ENCODE results near the gene WARS2. TPM values are rescaled to one million over a fixed set of nuclear protein-coding genes. Genes with fewer than 3 reads are reported as not detected.
"Not testable (repeated sequence)": the region's sequence is repeated elsewhere in the genome, so short reads cannot be mapped to it uniquely, and the experiment has no call there.

The WARS2 gene
- total RNA-seq, 1 experiment from 2014 or later: 13.3 TPM

DNA sequence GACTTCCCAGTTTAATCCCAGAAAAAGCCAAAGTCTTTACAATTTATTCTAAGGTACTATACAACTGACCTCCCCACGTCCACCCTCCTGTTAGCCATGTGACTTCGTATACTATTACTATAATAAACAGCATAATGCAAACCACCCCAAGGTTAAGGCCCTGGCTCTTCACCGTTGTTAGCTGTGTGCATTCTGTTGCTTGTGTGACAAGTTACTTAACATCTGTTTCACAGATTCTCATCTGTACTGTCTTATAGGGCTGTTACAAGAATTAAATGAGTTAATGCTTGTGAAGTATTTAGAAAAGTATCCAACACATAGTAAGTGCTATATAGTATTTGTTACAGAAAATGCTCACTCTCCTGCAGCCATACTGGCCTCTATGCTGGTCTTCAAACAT lies 15.7 kb downstream of the WARS2 start:
- Histone ChIP-seq H3K27ac (ENCODE audit: low read depth, low read length, poor library complexity, severe bottlenecking) (no peak overlapping the region), H3K4me1 (ENCODE audit: insufficient read depth, low read length, poor library complexity, severe bottlenecking) (no peaks in the 10 kb centered on the region), H3K27me3 (replicated peaks; ENCODE audit: insufficient read depth, low read depth, low read length, poor library complexity) (no peaks in the 10 kb centered on the region), H3K9me3 (ENCODE audit: low read depth, low read length, poor library complexity, severe bottlenecking) (peaks cover 2% of the 10 kb centered on the region), H3K36me3 (ENCODE audit: insufficient read depth, low read length, poor library complexity, severe bottlenecking) (no peaks in the 10 kb centered on the region), H3K4me3 (ENCODE audit: low read depth, low read length, poor library complexity, severe bottlenecking) (no peak overlapping the region)
- intact Hi-C loops (cut with micrococcal nuclease; ENCODE audit: unreplicated experiment): no loop called here
- POLR2A ChIA-PET (ENCODE audit: low non-redundant PET): no interaction called here
- DNase-seq (ENCODE audit: low spot score): no peak
- CTCF ChIA-PET: no interaction called here
- no peak for TF ChIP-seq EZH2 (IDR thresholded peaks at IDR 0.05; ENCODE audit: borderline replicate concordance, low read depth, low read length, poor library complexity, severe bottlenecking)
- TF ChIP-seq, protein P1, sequence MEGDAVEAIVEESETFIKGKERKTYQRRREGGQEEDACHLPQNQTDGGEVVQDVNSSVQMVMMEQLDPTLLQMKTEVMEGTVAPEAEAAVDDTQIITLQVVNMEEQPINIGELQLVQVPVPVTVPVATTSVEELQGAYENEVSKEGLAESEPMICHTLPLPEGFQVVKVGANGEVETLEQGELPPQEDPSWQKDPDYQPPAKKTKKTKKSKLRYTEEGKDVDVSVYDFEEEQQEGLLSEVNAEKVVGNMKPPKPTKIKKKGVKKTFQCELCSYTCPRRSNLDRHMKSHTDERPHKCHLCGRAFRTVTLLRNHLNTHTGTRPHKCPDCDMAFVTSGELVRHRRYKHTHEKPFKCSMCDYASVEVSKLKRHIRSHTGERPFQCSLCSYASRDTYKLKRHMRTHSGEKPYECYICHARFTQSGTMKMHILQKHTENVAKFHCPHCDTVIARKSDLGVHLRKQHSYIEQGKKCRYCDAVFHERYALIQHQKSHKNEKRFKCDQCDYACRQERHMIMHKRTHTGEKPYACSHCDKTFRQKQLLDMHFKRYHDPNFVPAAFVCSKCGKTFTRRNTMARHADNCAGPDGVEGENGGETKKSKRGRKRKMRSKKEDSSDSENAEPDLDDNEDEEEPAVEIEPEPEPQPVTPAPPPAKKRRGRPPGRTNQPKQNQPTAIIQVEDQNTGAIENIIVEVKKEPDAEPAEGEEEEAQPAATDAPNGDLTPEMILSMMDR (conservative IDR thresholded peaks at IDR 0.05; ENCODE audit: low read depth, low read length): no peak
- BruUV-seq (replicated peaks): no TSS peak

DNA sequence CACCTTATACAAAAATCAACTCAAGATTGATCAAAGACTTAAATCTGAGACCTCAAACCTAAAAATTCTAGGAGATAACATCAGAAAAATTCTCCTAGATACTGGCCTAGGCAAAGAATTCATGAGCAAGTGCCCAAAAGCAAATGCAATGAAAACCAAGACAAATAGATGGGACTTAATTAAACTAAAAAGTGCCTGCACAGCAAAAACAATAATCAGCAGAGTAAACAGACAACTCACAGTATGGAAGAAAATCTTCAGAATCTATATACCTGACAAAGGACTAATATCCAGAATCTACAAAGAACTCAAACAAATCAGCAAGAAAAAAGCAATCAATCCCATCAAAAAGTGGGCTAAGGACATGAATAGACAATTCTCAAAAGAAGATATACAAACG lies 18.6 kb downstream of the WARS2 start:
- DNase-seq (ENCODE audit: low spot score); POLR2A ChIA-PET (ENCODE audit: low non-redundant PET); BruUV-seq (replicated peaks); CTCF ChIA-PET; H3K4me1 ChIP-seq (ENCODE audit: insufficient read depth, low read length, poor library complexity, severe bottlenecking); H3K27ac ChIP-seq (ENCODE audit: low read depth, low read length, poor library complexity, severe bottlenecking); intact Hi-C loops (cut with micrococcal nuclease; ENCODE audit: unreplicated experiment); H3K36me3 ChIP-seq (ENCODE audit: insufficient read depth, low read length, poor library complexity, severe bottlenecking); H3K27me3 ChIP-seq (replicated peaks; ENCODE audit: insufficient read depth, low read depth, low read length, poor library complexity); H3K4me3 ChIP-seq (ENCODE audit: low read depth, low read length, poor library complexity, severe bottlenecking); H3K9me3 ChIP-seq (ENCODE audit: low read depth, low read length, poor library complexity, severe bottlenecking): not testable (repeated sequence)

DNA sequence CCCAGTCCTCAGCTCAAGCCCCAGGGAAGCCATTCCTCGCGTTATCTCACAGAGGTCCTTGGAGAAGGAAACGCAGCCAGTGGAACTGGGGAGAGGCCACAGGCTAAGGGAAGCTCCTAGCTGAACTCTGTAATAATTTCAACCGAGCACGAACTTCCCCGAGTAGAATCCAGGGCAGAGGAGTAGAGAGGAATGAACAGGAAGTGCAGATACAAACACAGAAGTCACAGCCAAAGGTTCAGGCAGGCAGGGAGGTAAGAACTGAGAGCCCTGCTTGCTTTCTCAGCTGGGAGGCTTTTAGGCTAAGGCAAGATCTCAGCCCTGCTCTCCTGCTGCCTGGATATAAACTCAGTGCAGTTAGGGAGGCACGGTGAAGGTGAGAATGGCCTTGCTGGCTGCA lies 23.7 kb downstream of the WARS2 start:
- intact Hi-C loops (cut with micrococcal nuclease; ENCODE audit: unreplicated experiment): no loop called here
- Histone ChIP-seq H3K4me1 (ENCODE audit: insufficient read depth, low read length, poor library complexity, severe bottlenecking) (peaks cover 3% of the 10 kb centered on the region), H3K27ac (ENCODE audit: low read depth, low read length, poor library complexity, severe bottlenecking) (no peak overlapping the region), H3K9me3 (ENCODE audit: low read depth, low read length, poor library complexity, severe bottlenecking) (peaks cover 2% of the 10 kb centered on the region), H3K27me3 (replicated peaks; ENCODE audit: insufficient read depth, low read depth, low read length, poor library complexity) (no peaks in the 10 kb centered on the region), H3K4me3 (ENCODE audit: low read depth, low read length, poor library complexity, severe bottlenecking) (no peak overlapping the region), H3K36me3 (ENCODE audit: insufficient read depth, low read length, poor library complexity, severe bottlenecking) (no peaks in the 10 kb centered on the region)
- TF ChIP-seq, protein P1 (conservative IDR thresholded peaks at IDR 0.05; ENCODE audit: low read depth, low read length): no peak
- no peak for TF ChIP-seq EZH2 (IDR thresholded peaks at IDR 0.05; ENCODE audit: borderline replicate concordance, low read depth, low read length, poor library complexity, severe bottlenecking)
- CTCF ChIA-PET: no interaction called here
- POLR2A ChIA-PET (ENCODE audit: low non-redundant PET): no interaction called here
- BruUV-seq (replicated peaks): no TSS peak
- DNase-seq (ENCODE audit: low spot score): no peak

DNA sequence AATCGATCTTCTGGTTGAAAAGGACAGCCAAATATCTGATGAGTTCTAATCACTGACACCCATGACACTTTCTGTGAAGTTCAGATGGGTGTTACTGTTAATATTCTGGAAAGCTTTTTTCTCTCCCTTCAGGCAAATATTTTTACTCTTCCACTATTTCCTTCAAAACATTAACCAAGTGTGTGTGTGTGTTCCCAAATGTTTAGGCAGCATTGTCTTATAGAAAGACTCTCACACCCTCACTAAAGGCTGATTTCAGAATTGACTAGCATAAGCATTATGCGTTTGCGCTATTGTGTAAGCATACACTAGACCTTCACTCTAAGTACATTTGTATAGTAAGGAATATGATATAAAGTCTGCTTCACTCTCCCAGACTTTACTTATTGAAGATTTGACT lies 24.7 kb downstream of the WARS2 start:
- intact Hi-C loops (cut with micrococcal nuclease; ENCODE audit: unreplicated experiment): no loop called here
- no peak for DNase-seq (ENCODE audit: low spot score)
- CTCF ChIA-PET: no interaction called here
- no peaks in the 10 kb centered on the region for H3K9me3 ChIP-seq (ENCODE audit: low read depth, low read length, poor library complexity, severe bottlenecking)
- no peaks in the 10 kb centered on the region for H3K36me3 ChIP-seq (ENCODE audit: insufficient read depth, low read length, poor library complexity, severe bottlenecking)
- POLR2A ChIA-PET (ENCODE audit: low non-redundant PET): interaction anchor here (0.5 kb wide), 1 partner anchor 16 kb away, joined by 20 read pairs; no protein-coding TSS in a partner anchor
- H3K4me3 ChIP-seq (ENCODE audit: low read depth, low read length, poor library complexity, severe bottlenecking): no peak overlapping the region
- H3K27ac ChIP-seq (ENCODE audit: low read depth, low read length, poor library complexity, severe bottlenecking): no peak overlapping the region
- no TSS peak for BruUV-seq (replicated peaks)
- peaks cover 3% of the 10 kb centered on the region for H3K4me1 ChIP-seq (ENCODE audit: insufficient read depth, low read length, poor library complexity, severe bottlenecking)
- TF ChIP-seq EZH2 (IDR thresholded peaks at IDR 0.05; ENCODE audit: borderline replicate concordance, low read depth, low read length, poor library complexity, severe bottlenecking): no peak
- TF ChIP-seq, protein P1 (conservative IDR thresholded peaks at IDR 0.05; ENCODE audit: low read depth, low read length): no peak
- no peaks in the 10 kb centered on the region for H3K27me3 ChIP-seq (replicated peaks; ENCODE audit: insufficient read depth, low read depth, low read length, poor library complexity)
